GM12892 (cell line): Measurements from ENCODE around the gene USP13.

Source experiments
- POLR2A ChIP-seq: IDR thresholded peaks from 2 replicates; pipeline ENCODE4 v1.6.1; 2011; ENCODE audit warnings: low read depth, low read length, control low read depth
- POLR2AphosphoS5 ChIP-seq: IDR thresholded peaks from 2 replicates; pipeline ENCODE4 v1.6.1; 2011; ENCODE audit warnings: low read depth, low read length, control low read depth
- TAF1 ChIP-seq: IDR thresholded peaks from 2 replicates; pipeline ENCODE4 v1.6.1; 2011; ENCODE audit warnings: low read depth, mild to moderate bottlenecking, control low read depth, low read length, borderline replicate concordance

GRCh38 chr3:179717219-179717618 lies 64.4 kb downstream of the USP13 start:
- TF ChIP-seq POLR2A (no peak), TAF1 (no peak), POLR2AphosphoS5 (no peak)
